Measurements from ENCODE around the gene PVALB. TPM values are rescaled to one million over a fixed set of nuclear protein-coding genes. Genes with fewer than 3 reads are reported as not detected.

PVALB gene
- polyA plus RNA-seq, 1 of the 3 experiments (the other 2 are of a cell fraction), result not detected

DNA sequence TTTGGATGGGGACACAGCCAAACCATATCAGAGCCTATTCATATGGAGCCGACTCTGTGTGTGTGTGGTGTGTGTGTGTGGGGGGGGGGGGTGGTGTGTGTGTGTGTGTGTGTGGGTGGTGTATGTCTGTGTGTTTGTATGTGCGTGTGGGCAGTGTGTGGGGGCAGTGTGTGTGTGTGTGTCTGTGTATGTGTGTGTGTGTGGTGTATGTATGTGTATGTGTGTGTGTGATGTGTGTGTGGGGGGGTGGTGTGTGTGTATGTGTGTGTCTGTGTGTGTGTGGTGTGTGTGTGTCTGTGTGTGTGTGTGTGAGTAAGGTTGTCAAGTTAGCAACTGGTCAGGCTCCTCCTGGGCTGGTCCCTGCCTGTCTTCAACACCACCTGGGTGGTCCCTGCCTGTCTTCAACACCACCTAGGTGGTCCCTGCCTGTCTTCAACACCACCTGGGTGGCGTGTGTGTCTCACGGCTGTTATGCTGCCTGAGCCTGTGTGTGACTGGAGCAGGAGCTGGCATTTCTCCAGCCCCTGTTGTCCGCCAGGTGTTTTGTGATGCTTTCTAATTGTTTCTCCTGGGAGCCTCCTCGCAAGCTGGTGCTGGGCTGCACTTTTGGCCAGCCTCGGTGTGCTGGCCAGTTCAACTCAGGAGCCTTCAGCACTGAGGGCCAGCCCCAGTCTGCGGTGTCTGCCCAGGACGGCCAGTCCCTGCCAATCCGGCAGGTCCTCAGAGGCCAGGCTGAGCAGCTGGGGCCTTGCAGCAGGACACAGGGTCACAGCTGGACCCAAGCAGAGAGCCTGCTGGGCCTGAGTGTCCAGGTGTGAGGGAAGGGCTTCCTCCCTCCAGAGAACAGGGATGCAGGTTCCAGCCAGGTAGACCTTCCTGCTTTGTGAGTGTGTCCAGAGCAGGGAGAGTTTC lies 21.5 kb upstream of the PVALB start:
- no peaks in the 10 kb centered on the region for H3K9me2 ChIP-seq
- 63% methylated on average over 5 of the region's 10 CpGs for WGBS (ENCODE audit: low lambda C conversion rate)
- DNase-seq, result no peak
- no peak overlapping the region for H3K9ac ChIP-seq
- H3K36me3 ChIP-seq (replicated peaks in 1 of 2; ENCODE audit: control insufficient read depth in 1 of 2, insufficient read depth in 2 of 2, low read length in 1 of 2), result no peaks in the 10 kb centered on the region
- H3K4me2 ChIP-seq, result no peak overlapping the region
- H3K27me3 ChIP-seq (ENCODE audit: insufficient read depth), result 0 out of 2 replicates have a peak, but pooled peaks cover 13% of the 10 kb centered on the region
- POLR2A ChIA-PET, result no interaction called here
- no peak overlapping the region for H3K27ac ChIP-seq (ENCODE audit: low read depth in 2 of 2, low read length in 1 of 2)
- H3K79me2 ChIP-seq (ENCODE audit: insufficient read depth), result no peaks in the 10 kb centered on the region
- H3K4me1 ChIP-seq (ENCODE audit: control insufficient read depth in 1 of 2, insufficient read depth in 2 of 2, low read depth in 1 of 2, low read length in 1 of 2), result no peaks in the 10 kb centered on the region
- TF ChIP-seq TEAD4 (IDR thresholded peaks at IDR 0.05; ENCODE audit: borderline replicate concordance, insufficient read depth), result no peak
- no peak for TF ChIP-seq NRF1 (IDR thresholded peaks at IDR 0.05; ENCODE audit: low read depth, low read length)
- TF ChIP-seq, protein P1, sequence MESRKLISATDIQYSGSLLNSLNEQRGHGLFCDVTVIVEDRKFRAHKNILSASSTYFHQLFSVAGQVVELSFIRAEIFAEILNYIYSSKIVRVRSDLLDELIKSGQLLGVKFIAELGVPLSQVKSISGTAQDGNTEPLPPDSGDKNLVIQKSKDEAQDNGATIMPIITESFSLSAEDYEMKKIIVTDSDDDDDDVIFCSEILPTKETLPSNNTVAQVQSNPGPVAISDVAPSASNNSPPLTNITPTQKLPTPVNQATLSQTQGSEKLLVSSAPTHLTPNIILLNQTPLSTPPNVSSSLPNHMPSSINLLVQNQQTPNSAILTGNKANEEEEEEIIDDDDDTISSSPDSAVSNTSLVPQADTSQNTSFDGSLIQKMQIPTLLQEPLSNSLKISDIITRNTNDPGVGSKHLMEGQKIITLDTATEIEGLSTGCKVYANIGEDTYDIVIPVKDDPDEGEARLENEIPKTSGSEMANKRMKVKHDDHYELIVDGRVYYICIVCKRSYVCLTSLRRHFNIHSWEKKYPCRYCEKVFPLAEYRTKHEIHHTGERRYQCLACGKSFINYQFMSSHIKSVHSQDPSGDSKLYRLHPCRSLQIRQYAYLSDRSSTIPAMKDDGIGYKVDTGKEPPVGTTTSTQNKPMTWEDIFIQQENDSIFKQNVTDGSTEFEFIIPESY (IDR thresholded peaks at IDR 0.05; ENCODE audit: borderline replicate concordance, low read depth), result no peak
- no peaks in the 10 kb centered on the region for H3F3A ChIP-seq (replicated peaks; ENCODE audit: insufficient read depth)
- no peaks in the 10 kb centered on the region for H4K20me1 ChIP-seq (ENCODE audit: insufficient read depth)
- no peak overlapping the region for H2AFZ ChIP-seq (ENCODE audit: low read depth)
- H3K4me3 ChIP-seq (ENCODE audit: low read depth in 2 of 2, low read length in 1 of 2), result no peak overlapping the region
- CTCF ChIA-PET, result interaction anchor here (0.7 to 4.9 kb wide), 3 partner anchors 18 to 387 kb away, joined by 3 to 39 read pairs (median 4); no protein-coding TSS in a partner anchor
- no peaks in the 10 kb centered on the region for H3K9me3 ChIP-seq

- no peaks in the 10 kb centered on the region for H3K79me2 ChIP-seq (ENCODE audit: insufficient read depth)
- no peak overlapping the region for H3K9ac ChIP-seq
- no peaks in the 10 kb centered on the region for H3K36me3 ChIP-seq (replicated peaks in 1 of 2; ENCODE audit: control insufficient read depth in 1 of 2, insufficient read depth in 2 of 2, low read length in 1 of 2)
- no peaks in the 10 kb centered on the region for H4K20me1 ChIP-seq (ENCODE audit: insufficient read depth)
- 39% methylated on average over 5 of the region's 5 CpGs for WGBS (ENCODE audit: low lambda C conversion rate)
- H3K4me3 ChIP-seq (ENCODE audit: low read depth in 2 of 2, low read length in 1 of 2), result no peak overlapping the region
- H3K9me3 ChIP-seq, result no peaks in the 10 kb centered on the region
- ChIA-PET POLR2A (no interaction called here), CTCF (interaction anchor here (0.8 to 4.9 kb wide), 4 partner anchors 21 to 289 kb away, joined by 4 to 39 read pairs (median 6); no protein-coding TSS in a partner anchor)
- no peak overlapping the region for H3K27ac ChIP-seq (ENCODE audit: low read depth in 2 of 2, low read length in 1 of 2)
- no peak overlapping the region for H2AFZ ChIP-seq (ENCODE audit: low read depth)
- TF ChIP-seq, protein P2, sequence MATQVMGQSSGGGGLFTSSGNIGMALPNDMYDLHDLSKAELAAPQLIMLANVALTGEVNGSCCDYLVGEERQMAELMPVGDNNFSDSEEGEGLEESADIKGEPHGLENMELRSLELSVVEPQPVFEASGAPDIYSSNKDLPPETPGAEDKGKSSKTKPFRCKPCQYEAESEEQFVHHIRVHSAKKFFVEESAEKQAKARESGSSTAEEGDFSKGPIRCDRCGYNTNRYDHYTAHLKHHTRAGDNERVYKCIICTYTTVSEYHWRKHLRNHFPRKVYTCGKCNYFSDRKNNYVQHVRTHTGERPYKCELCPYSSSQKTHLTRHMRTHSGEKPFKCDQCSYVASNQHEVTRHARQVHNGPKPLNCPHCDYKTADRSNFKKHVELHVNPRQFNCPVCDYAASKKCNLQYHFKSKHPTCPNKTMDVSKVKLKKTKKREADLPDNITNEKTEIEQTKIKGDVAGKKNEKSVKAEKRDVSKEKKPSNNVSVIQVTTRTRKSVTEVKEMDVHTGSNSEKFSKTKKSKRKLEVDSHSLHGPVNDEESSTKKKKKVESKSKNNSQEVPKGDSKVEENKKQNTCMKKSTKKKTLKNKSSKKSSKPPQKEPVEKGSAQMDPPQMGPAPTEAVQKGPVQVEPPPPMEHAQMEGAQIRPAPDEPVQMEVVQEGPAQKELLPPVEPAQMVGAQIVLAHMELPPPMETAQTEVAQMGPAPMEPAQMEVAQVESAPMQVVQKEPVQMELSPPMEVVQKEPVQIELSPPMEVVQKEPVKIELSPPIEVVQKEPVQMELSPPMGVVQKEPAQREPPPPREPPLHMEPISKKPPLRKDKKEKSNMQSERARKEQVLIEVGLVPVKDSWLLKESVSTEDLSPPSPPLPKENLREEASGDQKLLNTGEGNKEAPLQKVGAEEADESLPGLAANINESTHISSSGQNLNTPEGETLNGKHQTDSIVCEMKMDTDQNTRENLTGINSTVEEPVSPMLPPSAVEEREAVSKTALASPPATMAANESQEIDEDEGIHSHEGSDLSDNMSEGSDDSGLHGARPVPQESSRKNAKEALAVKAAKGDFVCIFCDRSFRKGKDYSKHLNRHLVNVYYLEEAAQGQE (IDR thresholded peaks at IDR 0.05; ENCODE audit: low read depth, low read length), result no peak
- TF ChIP-seq, protein P3, sequence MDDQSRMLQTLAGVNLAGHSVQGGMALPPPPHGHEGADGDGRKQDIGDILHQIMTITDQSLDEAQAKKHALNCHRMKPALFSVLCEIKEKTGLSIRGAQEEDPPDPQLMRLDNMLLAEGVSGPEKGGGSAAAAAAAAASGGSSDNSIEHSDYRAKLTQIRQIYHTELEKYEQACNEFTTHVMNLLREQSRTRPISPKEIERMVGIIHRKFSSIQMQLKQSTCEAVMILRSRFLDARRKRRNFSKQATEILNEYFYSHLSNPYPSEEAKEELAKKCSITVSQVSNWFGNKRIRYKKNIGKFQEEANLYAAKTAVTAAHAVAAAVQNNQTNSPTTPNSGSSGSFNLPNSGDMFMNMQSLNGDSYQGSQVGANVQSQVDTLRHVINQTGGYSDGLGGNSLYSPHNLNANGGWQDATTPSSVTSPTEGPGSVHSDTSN (IDR thresholded peaks at IDR 0.05), result no peak
- TF ChIP-seq SIN3A (IDR thresholded peaks at IDR 0.05; ENCODE audit: borderline replicate concordance, low read depth, low read length) (no peak), ELF1 (IDR thresholded peaks at IDR 0.05) (no peak), CHD2 (IDR thresholded peaks at IDR 0.05; ENCODE audit: low read length, partially characterized antibody) (no peak), TAF1 (IDR thresholded peaks at IDR 0.05; ENCODE audit: borderline replicate concordance, low read depth, low read length) (no peak), USF1 (IDR thresholded peaks at IDR 0.05; ENCODE audit: borderline replicate concordance, low read depth) (no peak), NFIC (IDR thresholded peaks at IDR 0.05; ENCODE audit: borderline replicate concordance) (no peak), RXRA (IDR thresholded peaks at IDR 0.05; ENCODE audit: borderline replicate concordance, low read depth) (no peak), GATA2 (CRISPR knock-in tag; IDR thresholded peaks at IDR 0.05) (no peak)
- TF ChIP-seq, protein P1 (IDR thresholded peaks at IDR 0.05; ENCODE audit: borderline replicate concordance, low read depth), result no peak
- H3K4me1 ChIP-seq (ENCODE audit: control insufficient read depth in 1 of 2, insufficient read depth in 2 of 2, low read depth in 1 of 2, low read length in 1 of 2), result no peaks in the 10 kb centered on the region
- H3K27me3 ChIP-seq (ENCODE audit: insufficient read depth), result no peaks in the 10 kb centered on the region; the same call in 1 of the 2 replicates
- no peak for DNase-seq
- H3K4me2 ChIP-seq, result no peak overlapping the region
- H3K9me2 ChIP-seq, result no peaks in the 10 kb centered on the region
- no peaks in the 10 kb centered on the region for H3F3A ChIP-seq (replicated peaks; ENCODE audit: insufficient read depth)
These were observed 19.1 kb upstream of the PVALB start for GRCh38 chr22:36835903-36836302.

All from SK-N-SH (cell line).